CD4-positive, alpha-beta T cell treated with Interleukin-10 for 1 hour (primary cell): ENCODE results near the gene ABCA4.
"Not testable (repeated sequence)": the region's sequence is repeated elsewhere in the genome, so short reads cannot be mapped to it uniquely, and the experiment has no call there.

ENCODE experiments used
- DNase-seq: peaks from one replicate; pipeline ENCODE4 v3.0.0-alpha.2; 2020

Gene ABCA4

GRCh38 chr1:94000510-94001282 lies 120.3 kb downstream of the ABCA4 start:
- no peak for DNase-seq

- DNase-seq, result no peak
Observed at GRCh38 chr1:93999840-94000415, 121.0 kb downstream of the ABCA4 start.

DNA sequence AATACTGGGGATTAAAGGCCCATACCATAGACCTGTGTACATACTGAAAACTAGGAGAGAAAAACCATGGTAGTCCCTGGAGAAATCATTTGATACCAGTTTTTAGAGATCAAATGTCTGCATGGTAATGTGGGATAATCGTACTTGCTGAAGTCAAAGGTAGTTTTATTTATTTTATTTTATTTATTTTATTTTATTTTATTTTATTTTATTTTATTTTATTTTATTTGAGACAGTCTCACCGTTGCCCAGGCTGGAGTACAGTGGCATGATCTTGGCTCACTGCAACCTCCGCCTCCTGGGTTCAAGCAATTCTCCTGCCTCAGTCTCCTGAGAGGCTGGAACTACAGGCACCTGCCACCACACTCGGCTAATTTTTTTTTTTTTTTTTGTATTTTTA lies 122.4 kb downstream of the ABCA4 start:
- DNase-seq, result not testable (repeated sequence)

- no peak for DNase-seq
Observed at GRCh38 chr1:93997756-93998155, 123.2 kb downstream of the ABCA4 start.

DNA sequence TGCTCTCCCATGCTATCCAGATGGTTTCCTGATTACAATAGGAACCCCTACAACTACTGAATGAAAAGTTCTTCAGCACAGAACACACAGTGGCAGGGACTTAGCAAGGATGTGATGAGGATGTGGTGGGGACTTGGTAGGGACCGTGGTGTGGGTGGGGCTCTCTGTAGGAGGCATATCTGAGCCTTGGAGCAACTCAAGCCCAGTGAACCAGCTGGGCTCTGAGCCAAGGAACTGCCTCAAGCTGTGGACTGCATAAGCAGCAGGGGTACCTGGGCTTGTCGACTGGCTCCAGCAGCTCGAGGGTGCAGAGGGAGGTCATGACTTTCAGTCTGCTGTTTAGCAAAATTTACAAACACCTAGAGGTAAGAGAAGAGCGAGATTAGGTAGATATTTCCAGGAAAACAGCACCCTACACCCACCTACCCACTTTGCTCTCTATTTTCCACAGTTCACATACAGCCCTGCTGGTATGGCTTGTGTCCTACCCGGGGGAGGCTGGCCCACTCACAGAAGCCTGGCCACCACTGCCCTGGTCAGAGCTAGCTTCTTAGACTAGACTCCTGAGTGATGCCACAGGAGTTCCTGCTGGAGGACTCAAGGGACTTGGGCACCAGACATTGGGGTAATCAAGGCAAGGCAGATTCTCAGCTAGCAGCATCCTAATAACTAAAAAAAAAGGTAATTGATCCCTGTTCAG lies 125.0 kb downstream of the ABCA4 start:
- DNase-seq, result no peak

DNA sequence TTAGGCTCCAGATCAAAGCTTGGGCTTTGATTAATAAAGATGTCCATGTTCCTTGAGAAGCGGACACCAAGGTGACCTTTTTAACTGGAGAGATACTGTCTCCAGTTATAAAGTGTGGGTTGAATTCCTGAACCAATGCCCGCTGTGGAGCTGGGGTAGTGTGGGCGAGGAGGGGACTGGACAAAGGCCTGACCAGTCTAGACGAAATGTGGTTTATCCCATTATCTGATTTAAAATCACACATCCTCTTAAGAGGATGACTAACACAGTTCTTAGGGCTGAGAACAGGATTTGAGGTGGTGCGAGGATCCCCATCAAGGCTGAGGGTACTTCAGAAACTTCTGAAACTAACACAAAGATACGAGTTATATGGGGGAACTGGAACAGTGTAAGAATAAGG lies 127.2 kb downstream of the ABCA4 start:
- no peak for DNase-seq

DNA sequence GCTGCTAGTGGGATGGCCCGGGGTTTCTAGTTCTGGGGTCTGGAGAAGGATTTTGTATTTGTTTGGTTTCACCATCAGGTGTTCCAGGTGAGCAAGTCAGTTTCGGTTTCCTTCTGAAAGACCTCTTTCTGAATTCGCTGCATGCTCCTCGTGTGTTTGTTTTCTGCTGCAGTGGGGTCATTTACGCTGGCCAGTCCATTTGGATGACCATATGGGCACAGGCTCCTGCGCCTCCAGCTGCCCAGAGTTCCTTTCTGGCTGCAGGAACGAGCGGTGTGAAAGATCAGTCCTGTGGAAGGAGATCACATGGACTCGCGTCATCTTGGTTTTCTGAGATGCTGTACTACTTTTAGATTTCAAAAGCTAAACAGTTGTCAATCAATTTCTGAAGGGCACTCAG lies 128.0 kb downstream of the ABCA4 start:
- no peak for DNase-seq

DNA sequence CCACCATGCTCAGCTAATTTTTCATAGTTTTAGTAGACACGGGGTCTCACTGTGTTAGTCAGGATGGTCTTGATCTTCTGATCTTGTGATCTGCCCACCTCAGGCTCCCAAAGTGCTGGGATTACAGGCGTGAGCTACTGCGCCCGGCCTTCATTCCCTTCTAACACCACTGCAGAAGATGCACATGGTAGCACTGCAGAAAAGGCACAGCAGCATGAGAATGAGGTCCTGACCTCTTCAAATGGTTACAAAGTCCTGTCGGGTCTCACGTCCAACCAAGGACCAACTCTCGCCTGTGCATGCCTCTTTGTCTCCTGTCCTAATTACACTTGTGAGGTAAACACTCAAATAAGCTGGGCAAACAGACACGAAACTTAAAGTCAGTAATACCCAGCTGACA lies 128.8 kb downstream of the ABCA4 start:
- DNase-seq, result no peak

GRCh38 chr1:93991271-93991670 lies 129.7 kb downstream of the ABCA4 start:
- no peak for DNase-seq

DNA sequence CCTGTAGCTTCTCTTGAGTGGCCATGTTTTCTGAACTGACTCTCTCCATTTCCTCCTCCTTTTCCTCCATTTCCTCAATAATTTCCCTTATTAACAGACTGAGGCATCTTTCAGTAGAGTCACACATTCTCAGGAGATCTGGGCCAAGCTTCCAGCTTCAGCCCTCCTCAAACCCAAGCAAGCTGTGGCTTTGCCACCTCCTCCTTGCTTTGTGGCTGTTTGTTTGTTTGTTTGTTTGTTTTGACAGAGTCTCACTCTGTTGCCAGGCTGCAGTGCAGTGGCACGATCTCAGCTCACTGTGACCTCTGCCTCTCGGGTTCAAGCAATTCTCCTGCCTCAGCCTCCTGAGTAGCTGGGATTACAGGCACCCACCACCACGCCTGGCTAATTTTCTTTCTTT lies 130.5 kb downstream of the ABCA4 start:
- DNase-seq, result not testable (repeated sequence)

DNA sequence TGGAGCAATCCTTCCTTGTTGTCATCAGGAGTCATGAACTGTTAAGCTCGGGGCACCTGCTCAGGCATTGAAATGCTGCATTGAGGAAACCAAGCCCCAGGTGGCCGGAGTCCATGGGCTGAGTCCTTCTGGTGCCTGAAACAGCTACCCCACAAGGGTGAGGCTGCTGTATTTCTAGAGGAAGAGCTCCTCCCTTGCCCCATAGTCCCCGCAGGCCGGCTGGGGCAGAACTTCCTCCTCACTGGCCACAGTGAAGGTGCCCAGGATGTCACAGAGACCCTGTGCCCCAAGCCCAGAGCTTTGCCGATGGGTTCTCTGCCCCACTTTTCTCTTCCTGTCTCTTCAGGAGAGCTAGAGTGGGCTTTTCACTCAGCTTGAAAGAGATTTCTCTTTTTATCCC lies 130.9 kb downstream of the ABCA4 start:
- no peak for DNase-seq

DNA sequence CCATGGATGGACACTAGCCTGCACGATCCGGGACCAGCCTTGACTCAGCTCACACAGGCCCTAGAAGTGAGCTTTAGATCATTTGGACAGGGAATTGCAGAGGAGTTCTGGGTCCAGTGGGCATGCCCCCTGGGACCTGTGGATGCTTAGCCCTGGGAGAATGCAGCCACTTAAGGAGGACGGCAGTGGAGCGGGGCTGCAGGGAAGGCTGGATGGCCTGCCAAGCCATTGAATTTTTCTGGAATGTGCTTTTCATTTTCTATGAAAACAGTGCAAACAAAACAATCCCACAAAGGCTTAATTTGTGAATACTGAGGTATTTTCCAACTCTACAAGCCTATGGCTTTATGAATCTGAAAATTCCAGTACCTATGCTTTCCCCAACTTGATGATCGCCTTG lies 131.3 kb downstream of the ABCA4 start:
- no peak for DNase-seq

- DNase-seq, result no peak
Observed at GRCh38 chr1:93988634-93989350, 132.2 kb downstream of the ABCA4 start.

GRCh38 chr1:93981274-93981667 lies 139.7 kb downstream of the ABCA4 start:
- DNase-seq, result no peak

DNA sequence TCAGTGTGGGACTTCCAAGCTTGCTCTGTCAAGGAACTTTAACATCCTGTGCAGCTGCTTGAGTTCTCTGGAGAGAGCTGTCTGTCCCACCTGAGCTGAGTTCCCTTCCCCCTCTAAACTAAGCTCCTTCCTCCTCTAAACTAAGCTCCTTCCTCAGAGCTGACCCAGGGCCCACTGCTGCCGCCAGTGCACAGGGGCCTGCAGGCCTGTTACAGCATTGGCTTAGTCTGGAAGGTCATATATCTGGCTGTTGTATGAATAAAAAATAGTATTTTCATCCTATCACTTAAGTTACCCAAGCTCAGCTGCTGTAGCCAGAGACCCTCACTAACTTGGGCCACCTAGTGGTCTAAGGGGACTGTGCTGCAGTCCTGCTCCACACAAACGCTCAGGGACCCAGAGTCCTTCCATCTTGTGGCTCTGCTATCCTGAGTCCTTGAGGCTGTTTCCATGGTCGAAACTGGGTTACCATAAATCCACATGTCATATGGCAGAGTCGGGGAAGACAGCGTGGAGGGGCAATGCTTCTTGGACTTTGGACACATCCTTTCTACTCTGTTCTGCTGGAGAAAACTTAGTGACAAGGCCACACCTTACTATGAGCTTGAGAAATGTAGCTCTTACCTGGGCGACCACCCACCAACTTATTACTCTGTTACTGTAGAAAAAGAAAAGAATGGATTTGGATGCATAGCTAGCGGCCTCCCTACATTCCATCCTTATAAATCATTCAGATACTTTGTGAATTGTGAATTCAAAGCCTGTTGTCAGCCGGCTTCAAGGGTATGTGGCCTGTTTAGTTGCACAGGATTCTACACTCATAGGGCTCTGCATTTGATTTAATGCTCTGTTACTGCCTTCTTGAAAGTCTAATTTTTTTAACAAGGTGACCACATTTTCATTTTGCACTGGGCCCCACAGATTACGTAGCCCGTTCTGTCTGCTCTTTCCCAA lies 140.4 kb downstream of the ABCA4 start:
- no peak for DNase-seq

DNA sequence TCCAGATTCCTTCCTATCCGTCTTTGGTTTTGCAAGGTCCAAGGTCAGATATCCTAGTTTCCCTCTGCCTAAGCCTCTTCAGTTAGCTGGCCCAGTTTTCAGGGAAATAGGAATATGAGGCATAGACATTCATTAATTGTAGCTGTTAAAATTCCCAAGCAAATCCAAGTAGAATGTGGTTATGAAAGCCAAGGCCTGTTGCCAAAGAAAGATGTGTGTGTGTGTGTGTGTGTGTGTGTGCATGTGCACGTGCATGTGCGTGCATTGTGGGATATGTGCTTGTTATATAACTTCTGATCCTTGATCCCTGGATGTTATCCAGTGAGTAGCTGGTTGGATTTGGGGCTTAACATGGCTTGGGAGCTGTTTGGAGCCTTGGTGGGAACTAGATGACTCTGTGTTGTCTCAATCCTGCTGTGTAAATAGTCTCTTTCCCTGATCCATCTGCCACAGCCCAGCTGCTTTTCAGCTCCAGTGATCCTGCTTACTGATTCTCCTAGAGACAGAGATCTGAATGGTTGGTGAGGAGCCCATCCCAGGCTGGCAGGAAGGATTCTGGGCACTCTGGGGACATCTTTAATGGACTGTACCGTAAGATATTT lies 141.1 kb downstream of the ABCA4 start:
- DNase-seq, result no peak

GRCh38 chr1:93979040-93979717 lies 141.8 kb downstream of the ABCA4 start:
- DNase-seq, result no peak

DNA sequence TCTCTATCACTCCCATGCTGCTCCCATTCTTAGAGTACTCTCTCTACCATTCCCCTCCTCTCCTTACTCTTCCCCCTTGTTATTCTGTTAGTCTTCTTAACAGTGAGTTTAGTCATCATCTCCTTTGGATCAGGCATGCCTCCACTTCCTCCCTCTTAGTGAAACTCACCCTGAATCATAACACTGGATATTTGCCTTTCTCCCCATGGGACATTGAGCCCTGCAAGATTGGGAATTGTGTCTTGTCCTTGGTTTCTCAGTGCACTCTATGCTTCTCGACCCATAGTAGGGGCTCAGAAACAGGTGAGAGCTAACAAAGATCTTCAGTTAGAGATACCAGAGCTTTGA lies 143.4 kb downstream of the ABCA4 start:
- DNase-seq, result no peak

GRCh38 chr1:93976711-93977597 lies 144.0 kb downstream of the ABCA4 start:
- DNase-seq, result no peak

GRCh38 chr1:93976291-93976690 lies 144.7 kb downstream of the ABCA4 start:
- no peak for DNase-seq
